ENCODE measurements around the gene CTSK. TPM values are rescaled to one million over a fixed set of nuclear protein-coding genes. Genes with fewer than 3 reads are reported as not detected.

The CTSK gene
- total RNA-seq, 3 donors from 2014 or later, result 111 to 590 (median 204) TPM

DNA sequence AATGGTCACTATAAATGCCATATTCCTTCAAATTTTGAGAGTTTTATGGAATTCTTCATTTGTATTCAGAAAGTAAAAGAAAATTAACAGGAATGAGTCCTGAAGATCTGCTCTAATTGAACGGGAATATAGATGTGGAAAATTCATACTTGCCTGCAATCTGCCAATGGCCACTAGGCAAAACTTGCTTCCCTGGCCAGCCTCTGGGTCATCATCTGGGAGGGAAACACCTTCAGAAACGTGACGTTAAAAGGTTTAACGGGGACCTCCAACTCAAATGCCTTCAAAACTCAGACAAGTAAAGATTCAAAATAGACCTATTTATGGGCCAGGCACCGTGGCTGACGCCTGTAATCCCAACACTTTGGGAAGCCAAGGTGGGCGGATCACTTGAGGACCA is 21.7 kb upstream of the CTSK start:
- H3K9me3 ChIP-seq, result no peaks in the 10 kb centered on the region
- no peak for DNase-seq (ENCODE audit: low spot score in 2 of 2)
- no peaks in the 10 kb centered on the region for H3K27me3 ChIP-seq
- no peak overlapping the region for H3K27ac ChIP-seq
- H3K4me1 ChIP-seq, result no peaks in the 10 kb centered on the region
- H3K4me3 ChIP-seq, result no peak overlapping the region
- intact Hi-C loops (cut with DNase I; ENCODE audit: low total_unique reads), result no loop called here
- TF ChIP-seq POLR2AphosphoS5 (IDR thresholded peaks at IDR 0.05) (no peak), POLR2A (IDR thresholded peaks at IDR 0.05) (no peak)
- TF ChIP-seq, protein P1, sequence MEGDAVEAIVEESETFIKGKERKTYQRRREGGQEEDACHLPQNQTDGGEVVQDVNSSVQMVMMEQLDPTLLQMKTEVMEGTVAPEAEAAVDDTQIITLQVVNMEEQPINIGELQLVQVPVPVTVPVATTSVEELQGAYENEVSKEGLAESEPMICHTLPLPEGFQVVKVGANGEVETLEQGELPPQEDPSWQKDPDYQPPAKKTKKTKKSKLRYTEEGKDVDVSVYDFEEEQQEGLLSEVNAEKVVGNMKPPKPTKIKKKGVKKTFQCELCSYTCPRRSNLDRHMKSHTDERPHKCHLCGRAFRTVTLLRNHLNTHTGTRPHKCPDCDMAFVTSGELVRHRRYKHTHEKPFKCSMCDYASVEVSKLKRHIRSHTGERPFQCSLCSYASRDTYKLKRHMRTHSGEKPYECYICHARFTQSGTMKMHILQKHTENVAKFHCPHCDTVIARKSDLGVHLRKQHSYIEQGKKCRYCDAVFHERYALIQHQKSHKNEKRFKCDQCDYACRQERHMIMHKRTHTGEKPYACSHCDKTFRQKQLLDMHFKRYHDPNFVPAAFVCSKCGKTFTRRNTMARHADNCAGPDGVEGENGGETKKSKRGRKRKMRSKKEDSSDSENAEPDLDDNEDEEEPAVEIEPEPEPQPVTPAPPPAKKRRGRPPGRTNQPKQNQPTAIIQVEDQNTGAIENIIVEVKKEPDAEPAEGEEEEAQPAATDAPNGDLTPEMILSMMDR (IDR thresholded peaks at IDR 0.05), result peak in 1 of 3 donors; percentile 44
- H3K36me3 ChIP-seq, result peaks cover 12% of the 10 kb centered on the region

DNA sequence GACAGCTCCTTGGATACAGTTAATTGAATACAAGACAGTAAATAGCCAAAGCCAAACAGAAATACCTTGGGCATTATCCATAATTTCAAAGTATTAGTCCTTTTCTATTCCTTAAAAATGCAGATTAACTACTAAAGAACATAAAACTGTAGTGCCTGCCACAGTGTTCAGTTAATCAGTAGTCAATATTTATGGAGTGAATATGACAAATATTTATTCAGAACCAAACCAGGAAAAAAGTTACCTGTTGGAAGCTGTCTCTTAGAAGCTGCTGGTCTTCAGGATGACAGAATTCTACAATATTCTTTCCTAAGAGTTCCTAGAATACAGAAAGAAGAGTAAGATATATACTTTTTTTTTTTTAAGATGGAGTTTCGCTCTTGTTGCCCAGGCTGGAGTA is 18.2 kb upstream of the CTSK start:
- intact Hi-C loops (cut with DNase I; ENCODE audit: low total_unique reads), result no loop called here
- H3K27ac ChIP-seq, result peak overlapping the region in 1 of 2 donors; percentile 16
- H3K4me3 ChIP-seq, result no peak overlapping the region
- H3K4me1 ChIP-seq, result no peaks in the 10 kb centered on the region
- no peaks in the 10 kb centered on the region for H3K9me3 ChIP-seq
- no peak for DNase-seq (ENCODE audit: low spot score in 2 of 2)
- H3K27me3 ChIP-seq, result no peaks in the 10 kb centered on the region
- H3K36me3 ChIP-seq, result peaks cover 6% of the 10 kb centered on the region
- TF ChIP-seq POLR2A (IDR thresholded peaks at IDR 0.05) (no peak), POLR2AphosphoS5 (IDR thresholded peaks at IDR 0.05) (no peak)
- TF ChIP-seq, protein P1 (IDR thresholded peaks at IDR 0.05), result no peak

DNA sequence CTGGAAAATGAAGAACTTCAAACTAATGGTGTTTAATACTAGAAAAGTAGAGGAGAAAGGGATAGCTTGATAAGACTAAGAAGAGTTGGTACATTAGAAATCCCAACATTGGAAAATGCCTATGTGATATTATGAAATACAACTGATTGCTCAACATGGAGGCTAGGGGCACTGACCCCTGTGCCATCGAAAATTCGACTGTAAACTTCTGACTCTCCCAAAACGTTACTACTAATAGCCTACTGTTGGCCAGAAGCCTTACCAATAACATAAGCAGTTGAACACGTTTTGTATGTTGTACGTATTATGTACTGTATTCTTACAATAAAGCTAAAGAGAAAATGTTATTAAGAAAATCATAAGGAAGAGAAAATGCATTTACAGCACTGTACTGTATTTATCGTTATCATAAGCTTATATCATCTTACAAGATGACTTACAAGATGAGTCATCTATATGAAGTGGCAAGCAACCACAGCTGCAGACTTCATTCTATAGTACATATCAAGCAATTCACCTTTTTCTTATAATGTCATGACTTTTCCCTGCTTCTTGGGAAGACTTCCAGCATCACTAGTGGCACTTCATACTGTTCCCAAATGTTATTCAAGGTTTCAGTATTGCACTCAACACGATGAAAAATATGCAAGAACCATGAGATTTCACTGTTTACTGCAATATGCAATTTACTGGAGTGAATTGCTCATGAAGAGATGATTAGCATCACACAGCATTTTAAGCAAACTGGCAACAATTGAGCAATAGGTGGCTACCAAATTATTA is 12.9 kb upstream of the CTSK start:
- TF ChIP-seq, protein P1 (IDR thresholded peaks at IDR 0.05), result no peak
- TF ChIP-seq POLR2AphosphoS5 (IDR thresholded peaks at IDR 0.05), result no peak
- no peak for TF ChIP-seq POLR2A (IDR thresholded peaks at IDR 0.05)

DNA sequence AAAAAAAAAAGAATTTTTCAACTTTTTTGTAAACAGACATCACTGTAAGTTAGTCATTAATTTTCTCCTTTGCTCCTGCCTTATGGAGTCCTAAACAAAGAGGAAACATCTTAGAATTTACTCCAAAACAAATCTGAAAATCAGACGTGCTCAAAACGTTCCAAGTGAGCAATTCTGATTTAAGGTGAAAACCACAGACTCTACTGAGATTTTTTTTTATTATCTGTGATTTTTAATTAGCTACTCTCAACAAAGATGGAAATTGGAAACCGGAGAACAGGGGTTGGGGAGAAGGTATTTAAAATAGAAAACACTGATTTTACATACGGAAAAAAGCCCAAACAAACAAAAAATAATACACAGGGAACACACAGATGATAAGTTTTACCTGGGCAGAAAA is 7.8 kb upstream of the CTSK start:
- Histone ChIP-seq H3K36me3 (no peaks in the 10 kb centered on the region), H3K9me3 (no peaks in the 10 kb centered on the region), H3K4me3 (no peak overlapping the region), H3K27me3 (no peaks in the 10 kb centered on the region), H3K4me1 (no peaks in the 10 kb centered on the region), H3K27ac (no peak overlapping the region)
- intact Hi-C loops (cut with DNase I; ENCODE audit: low total_unique reads), result no loop called here
- TF ChIP-seq, protein P1 (IDR thresholded peaks at IDR 0.05), result no peak
- TF ChIP-seq POLR2A (IDR thresholded peaks at IDR 0.05) (no peak), POLR2AphosphoS5 (IDR thresholded peaks at IDR 0.05) (no peak)
- no peak for DNase-seq (ENCODE audit: low spot score in 2 of 2)

More for the DNA sequence above, 12.9 kb upstream of the CTSK start:
- DNase-seq (ENCODE audit: low spot score in 2 of 2), result no peak
- Histone ChIP-seq H3K36me3 (peaks cover 4% of the 10 kb centered on the region), H3K4me3 (no peak overlapping the region), H3K9me3 (no peaks in the 10 kb centered on the region), H3K27me3 (no peaks in the 10 kb centered on the region), H3K27ac (no peak overlapping the region), H3K4me1 (no peaks in the 10 kb centered on the region)
- intact Hi-C loops (cut with DNase I; ENCODE audit: low total_unique reads), result no loop called here

DNA sequence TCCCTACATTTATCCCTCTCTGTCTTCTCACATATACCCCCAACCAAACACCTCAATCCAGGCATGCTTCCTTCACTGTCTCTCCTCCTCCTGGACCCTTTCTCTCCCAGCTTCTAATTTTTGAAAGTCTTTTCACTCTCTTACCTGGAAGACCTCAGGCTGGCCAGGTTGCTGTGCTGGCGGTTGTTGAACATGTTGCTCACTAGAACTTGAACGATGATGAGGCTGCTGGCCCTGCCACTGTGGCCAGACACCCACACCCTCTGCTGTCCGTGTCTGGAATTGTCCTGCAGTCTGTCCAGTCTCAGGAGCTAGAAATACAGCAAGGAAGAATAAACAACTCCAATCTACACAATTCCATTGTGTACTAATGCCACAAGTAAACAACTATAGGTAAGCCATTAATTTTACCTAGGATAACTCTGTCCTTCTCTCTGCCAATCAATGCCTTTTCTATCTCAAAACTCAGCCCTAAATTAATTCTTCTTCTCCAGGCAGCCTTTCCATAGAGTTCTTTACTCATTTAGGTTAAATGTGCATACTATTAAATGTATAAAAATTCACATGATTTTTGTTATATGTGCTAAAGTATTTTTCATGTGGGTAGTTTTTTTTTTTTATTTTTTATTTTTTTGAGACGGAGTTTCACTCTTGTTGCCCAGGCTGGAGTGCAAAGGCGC is 5.1 kb upstream of the CTSK start:
- H3K27ac ChIP-seq, result peak overlapping the region; percentile 16 to 34
- H3K4me3 ChIP-seq, result no peak overlapping the region
- intact Hi-C loops (cut with DNase I; ENCODE audit: low total_unique reads), result no loop called here
- no peaks in the 10 kb centered on the region for H3K36me3 ChIP-seq
- no peak for TF ChIP-seq POLR2AphosphoS5 (IDR thresholded peaks at IDR 0.05)
- TF ChIP-seq, protein P1 (IDR thresholded peaks at IDR 0.05), result peak in 2 of 3 donors; percentile 68 to 84
- no peak for TF ChIP-seq POLR2A (IDR thresholded peaks at IDR 0.05)
- no peaks in the 10 kb centered on the region for H3K4me1 ChIP-seq
- no peaks in the 10 kb centered on the region for H3K27me3 ChIP-seq
- DNase-seq (ENCODE audit: low spot score in 2 of 2), result peak; percentile 52 to 73
- H3K9me3 ChIP-seq, result no peaks in the 10 kb centered on the region

Measured in breast epithelium (tissue), 4 donors.